K562 (cell line): ENCODE data around the gene UCHL5. TPM values are rescaled to one million over a fixed set of nuclear protein-coding genes. Genes with fewer than 3 reads are reported as not detected.
A peak's percentile ranks its signal among the peaks of the same experiment; 100 is the strongest.

Source experiments
- CBX1 ChIP-seq: sonication (generic); IDR thresholded peaks from 2 replicates; pipeline ENCODE4 v1.6.1; 2016; ENCODE audit warnings: antibody characterized with exemption, low read depth, mild to moderate bottlenecking
- CBX5 ChIP-seq: IDR thresholded peaks from 2 replicates; pipeline ENCODE4 v1.6.1; 2014; ENCODE audit warnings: low read depth, borderline replicate concordance
- CHD2 ChIP-seq: IDR thresholded peaks from 2 replicates; pipeline ENCODE4 v1.6.1; 2011; ENCODE audit warnings: low read depth, low read length
- LCOR ChIP-seq: sonication (generic); formaldehyde crosslinking; IDR thresholded peaks from 2 replicates; pipeline ENCODE4 v1.8.0; 2022; ENCODE audit warnings: mild to moderate bottlenecking, missing genetic modification reagents
- MXI1 ChIP-seq: IDR thresholded peaks from 2 replicates; pipeline ENCODE4 v1.6.1; 2011; ENCODE audit warnings: low read depth, mild to moderate bottlenecking, improper control_type of control experiment, low read length
- NCOA6 ChIP-seq: fragments of 450-650 bp; IDR thresholded peaks from 2 replicates; pipeline ENCODE4 v1.6.1; 2017; ENCODE audit warnings: mild to moderate bottlenecking
- NFIX ChIP-seq: fragments of 250-450 bp; sonication (Bioruptor Pico); IDR thresholded peaks from 2 replicates; pipeline ENCODE4 v1.4.0; 2020; ENCODE audit warnings: low read depth, mild to moderate bottlenecking, moderate library complexity
- RBM14 ChIP-seq: fragments of 200-400 bp; formaldehyde crosslinking; IDR thresholded peaks from 2 replicates; pipeline ENCODE4 v1.6.1; 2018; ENCODE audit warnings: low read depth, mild to moderate bottlenecking, low read length, moderate library complexity, borderline replicate concordance; ENCODE audit not compliant: insufficient read depth
- SIX5 ChIP-seq, 2 experiments: IDR thresholded peaks; 2 replicates each; pipeline ENCODE4 v1.6.1; 2011; ENCODE audit warnings: low read length in 2 of 2, borderline replicate concordance in 1 of 2, low read depth in 1 of 2, mild to moderate bottlenecking in 1 of 2, moderate library complexity in 1 of 2; ENCODE audit not compliant: insufficient read depth in 1 of 2
- SPI1 ChIP-seq: IDR thresholded peaks from 2 replicates; pipeline ENCODE4 v1.6.1; 2011; ENCODE audit warnings: low read depth, low read length, control low read depth, borderline replicate concordance
- TSC22D4 ChIP-seq: fragments of 450-650 bp; IDR thresholded peaks from 2 replicates; pipeline ENCODE4 v1.6.1; 2016; ENCODE audit warnings: missing genetic modification characterization, missing biosample characterization, control low read depth
- ZBED1 ChIP-seq: IDR thresholded peaks from 2 replicates; pipeline ENCODE4 v1.6.1; 2014
- ZNF282 ChIP-seq: sonication (generic); formaldehyde crosslinking; IDR thresholded peaks from 2 replicates; pipeline ENCODE4 v1.8.1; 2023; ENCODE audit warnings: missing genetic modification reagents
- polyA plus RNA-seq, 8 experiments: library from polyadenylated mRNA; depleted of rRNA in 4 of 8; stranded (reverse) in 5 of 8; unstranded in 3 of 8; fragments of >200 nt; fragmentation: Nextera tagmentation in 2 of 8; fragmentation: Illumina TruSeq in 1 of 8; extraction: Ambion mirVana in 2 of 8; extraction: Trizol in 1 of 8; gene quantifications; 2 replicates each; pipeline versions ENCODE4 v1.2.1 to v1.2.3, GENCODE V29; 2011 to 2014; ENCODE audit warnings: inconsistent platforms in 1 of 8, missing spikeins in 1 of 8
- total RNA-seq, 7 experiments: library from RNA; depleted of rRNA in 6 of 7; stranded (reverse); fragments of >200 nt in 6 of 7; fragmentation: Illumina TruSeq in 2 of 7; extraction: Trizol in 2 of 7; gene quantifications; 2 replicates each; pipeline versions ENCODE4 v1.2.1 to v1.2.3, GENCODE V29; 2011 to 2021; ENCODE audit warnings: low replicate concordance in 1 of 7
- TF ChIP-seq, protein P1 (sequence below): sonication (generic); formaldehyde crosslinking; IDR thresholded peaks from 2 replicates; pipeline ENCODE4 v1.8.1; 2023; ENCODE audit warnings: mild to moderate bottlenecking, missing genetic modification reagents
- TF ChIP-seq, protein P2 (sequence below), 2 experiments: IDR thresholded peaks; 2 replicates each; pipeline ENCODE4 v1.6.1; 2012; ENCODE audit warnings: improper control_type of control experiment in 2 of 2, low read depth in 2 of 2, low read length in 2 of 2, borderline replicate concordance in 1 of 2
- TF ChIP-seq, protein P3 (sequence below), 2 experiments: fragments of 450-650 bp in 1 of 2; sonication (generic) in 1 of 2; formaldehyde crosslinking in 1 of 2; IDR thresholded peaks in 1 of 2; conservative IDR thresholded peaks in 1 of 2; 2 replicates each; pipeline versions ENCODE4 v1.6.1 to v1.8.1; 2016 to 2023; ENCODE audit warnings: mild to moderate bottlenecking in 2 of 2, moderate library complexity in 2 of 2, inconsistent platforms in 1 of 2, missing genetic modification reagents in 1 of 2
- TF ChIP-seq, protein P4 (sequence below): fragments of 250-450 bp; sonication (Bioruptor Pico); IDR thresholded peaks from 2 replicates; pipeline ENCODE4 v1.8.0; 2021; ENCODE audit warnings: borderline replicate concordance, mild to moderate bottlenecking, moderate library complexity; ENCODE audit not compliant: poor library complexity, severe bottlenecking
- TF ChIP-seq, protein P5 (sequence below): fragments of 250-450 bp; sonication (Bioruptor Pico); IDR thresholded peaks from 2 replicates; pipeline ENCODE4 v1.8.0; 2022; ENCODE audit warnings: inconsistent platforms
- TF ChIP-seq, protein P6 (sequence below): fragments of 450-650 bp; IDR thresholded peaks from 2 replicates; pipeline ENCODE4 v1.6.1; 2016

The UCHL5 gene
- total and polyA plus RNA-seq, 9 of the 15 experiments (the other 6 are each of a cell fraction or from before 2014, with no cell fraction given), result 61.0 to 206 (median 122) TPM

DNA sequence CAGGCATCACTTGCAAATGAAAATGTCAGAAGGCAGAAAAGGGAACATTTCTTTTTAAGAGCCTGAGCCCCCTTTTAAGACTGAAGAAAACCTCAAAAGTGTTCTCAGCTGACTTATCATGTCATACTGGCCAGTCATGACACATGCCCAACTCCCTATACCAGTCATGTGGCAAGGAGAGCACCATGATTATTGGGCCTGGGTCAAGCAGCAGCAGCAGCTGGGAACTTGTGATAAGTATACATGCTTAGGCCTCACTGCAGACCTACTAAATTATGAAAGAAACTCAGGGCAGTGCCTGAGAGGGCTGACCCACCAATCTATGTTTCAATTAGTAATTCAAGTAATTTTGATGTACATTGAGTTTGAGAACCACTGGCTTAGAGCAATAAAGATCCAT is 8.9 kb upstream of the UCHL5 start (continued):
- TF ChIP-seq, protein P1, sequence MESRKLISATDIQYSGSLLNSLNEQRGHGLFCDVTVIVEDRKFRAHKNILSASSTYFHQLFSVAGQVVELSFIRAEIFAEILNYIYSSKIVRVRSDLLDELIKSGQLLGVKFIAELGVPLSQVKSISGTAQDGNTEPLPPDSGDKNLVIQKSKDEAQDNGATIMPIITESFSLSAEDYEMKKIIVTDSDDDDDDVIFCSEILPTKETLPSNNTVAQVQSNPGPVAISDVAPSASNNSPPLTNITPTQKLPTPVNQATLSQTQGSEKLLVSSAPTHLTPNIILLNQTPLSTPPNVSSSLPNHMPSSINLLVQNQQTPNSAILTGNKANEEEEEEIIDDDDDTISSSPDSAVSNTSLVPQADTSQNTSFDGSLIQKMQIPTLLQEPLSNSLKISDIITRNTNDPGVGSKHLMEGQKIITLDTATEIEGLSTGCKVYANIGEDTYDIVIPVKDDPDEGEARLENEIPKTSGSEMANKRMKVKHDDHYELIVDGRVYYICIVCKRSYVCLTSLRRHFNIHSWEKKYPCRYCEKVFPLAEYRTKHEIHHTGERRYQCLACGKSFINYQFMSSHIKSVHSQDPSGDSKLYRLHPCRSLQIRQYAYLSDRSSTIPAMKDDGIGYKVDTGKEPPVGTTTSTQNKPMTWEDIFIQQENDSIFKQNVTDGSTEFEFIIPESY (CRISPR knock-in tag), result no peak
- TF ChIP-seq CBX5 (no peak), SPI1 (no peak), RBM14 (no peak), CHD2 (no peak), TSC22D4 (no peak), MXI1 (no peak), SIX5 (IDR thresholded peaks at IDR 0.05; ENCODE audit: borderline replicate concordance in 1 of 2, insufficient read depth in 1 of 2, low read depth in 1 of 2, low read length in 2 of 2) (no peak), ZNF282 (CRISPR knock-in tag) (no peak), ZBED1 (no peak), NFIX (CRISPR knock-in tag) (no peak), LCOR (CRISPR knock-in tag) (no peak), NCOA6 (no peak), CBX1 (no peak)
- TF ChIP-seq, protein P2, sequence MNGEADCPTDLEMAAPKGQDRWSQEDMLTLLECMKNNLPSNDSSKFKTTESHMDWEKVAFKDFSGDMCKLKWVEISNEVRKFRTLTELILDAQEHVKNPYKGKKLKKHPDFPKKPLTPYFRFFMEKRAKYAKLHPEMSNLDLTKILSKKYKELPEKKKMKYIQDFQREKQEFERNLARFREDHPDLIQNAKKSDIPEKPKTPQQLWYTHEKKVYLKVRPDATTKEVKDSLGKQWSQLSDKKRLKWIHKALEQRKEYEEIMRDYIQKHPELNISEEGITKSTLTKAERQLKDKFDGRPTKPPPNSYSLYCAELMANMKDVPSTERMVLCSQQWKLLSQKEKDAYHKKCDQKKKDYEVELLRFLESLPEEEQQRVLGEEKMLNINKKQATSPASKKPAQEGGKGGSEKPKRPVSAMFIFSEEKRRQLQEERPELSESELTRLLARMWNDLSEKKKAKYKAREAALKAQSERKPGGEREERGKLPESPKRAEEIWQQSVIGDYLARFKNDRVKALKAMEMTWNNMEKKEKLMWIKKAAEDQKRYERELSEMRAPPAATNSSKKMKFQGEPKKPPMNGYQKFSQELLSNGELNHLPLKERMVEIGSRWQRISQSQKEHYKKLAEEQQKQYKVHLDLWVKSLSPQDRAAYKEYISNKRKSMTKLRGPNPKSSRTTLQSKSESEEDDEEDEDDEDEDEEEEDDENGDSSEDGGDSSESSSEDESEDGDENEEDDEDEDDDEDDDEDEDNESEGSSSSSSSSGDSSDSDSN (IDR thresholded peaks at IDR 0.05; ENCODE audit: borderline replicate concordance in 1 of 2, low read depth in 2 of 2, low read length in 2 of 2), result no peak
- TF ChIP-seq, protein P3, sequence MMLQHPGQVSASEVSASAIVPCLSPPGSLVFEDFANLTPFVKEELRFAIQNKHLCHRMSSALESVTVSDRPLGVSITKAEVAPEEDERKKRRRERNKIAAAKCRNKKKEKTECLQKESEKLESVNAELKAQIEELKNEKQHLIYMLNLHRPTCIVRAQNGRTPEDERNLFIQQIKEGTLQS (IDR thresholded peaks at IDR 0.05), result 0 out of 2 replicates have a peak, but pooled peaks have one; percentile 33
- TF ChIP-seq, protein P3 (CRISPR knock-in tag; conservative IDR thresholded peaks at IDR 0.05), result no peak
- TF ChIP-seq, protein P4, sequence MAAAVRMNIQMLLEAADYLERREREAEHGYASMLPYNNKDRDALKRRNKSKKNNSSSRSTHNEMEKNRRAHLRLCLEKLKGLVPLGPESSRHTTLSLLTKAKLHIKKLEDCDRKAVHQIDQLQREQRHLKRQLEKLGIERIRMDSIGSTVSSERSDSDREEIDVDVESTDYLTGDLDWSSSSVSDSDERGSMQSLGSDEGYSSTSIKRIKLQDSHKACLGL (CRISPR knock-in tag), result no peak
- TF ChIP-seq, protein P5, sequence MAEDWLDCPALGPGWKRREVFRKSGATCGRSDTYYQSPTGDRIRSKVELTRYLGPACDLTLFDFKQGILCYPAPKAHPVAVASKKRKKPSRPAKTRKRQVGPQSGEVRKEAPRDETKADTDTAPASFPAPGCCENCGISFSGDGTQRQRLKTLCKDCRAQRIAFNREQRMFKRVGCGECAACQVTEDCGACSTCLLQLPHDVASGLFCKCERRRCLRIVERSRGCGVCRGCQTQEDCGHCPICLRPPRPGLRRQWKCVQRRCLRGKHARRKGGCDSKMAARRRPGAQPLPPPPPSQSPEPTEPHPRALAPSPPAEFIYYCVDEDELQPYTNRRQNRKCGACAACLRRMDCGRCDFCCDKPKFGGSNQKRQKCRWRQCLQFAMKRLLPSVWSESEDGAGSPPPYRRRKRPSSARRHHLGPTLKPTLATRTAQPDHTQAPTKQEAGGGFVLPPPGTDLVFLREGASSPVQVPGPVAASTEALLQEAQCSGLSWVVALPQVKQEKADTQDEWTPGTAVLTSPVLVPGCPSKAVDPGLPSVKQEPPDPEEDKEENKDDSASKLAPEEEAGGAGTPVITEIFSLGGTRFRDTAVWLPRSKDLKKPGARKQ, result no peak
- TF ChIP-seq, protein P6, sequence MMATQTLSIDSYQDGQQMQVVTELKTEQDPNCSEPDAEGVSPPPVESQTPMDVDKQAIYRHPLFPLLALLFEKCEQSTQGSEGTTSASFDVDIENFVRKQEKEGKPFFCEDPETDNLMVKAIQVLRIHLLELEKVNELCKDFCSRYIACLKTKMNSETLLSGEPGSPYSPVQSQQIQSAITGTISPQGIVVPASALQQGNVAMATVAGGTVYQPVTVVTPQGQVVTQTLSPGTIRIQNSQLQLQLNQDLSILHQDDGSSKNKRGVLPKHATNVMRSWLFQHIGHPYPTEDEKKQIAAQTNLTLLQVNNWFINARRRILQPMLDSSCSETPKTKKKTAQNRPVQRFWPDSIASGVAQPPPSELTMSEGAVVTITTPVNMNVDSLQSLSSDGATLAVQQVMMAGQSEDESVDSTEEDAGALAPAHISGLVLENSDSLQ, result 0 out of 2 replicates have a peak, but pooled peaks have one; percentile 16
